ENCODE measurements around the gene SOX9. TPM values are rescaled to one million over a fixed set of nuclear protein-coding genes. Genes with fewer than 3 reads are reported as not detected.

The SOX9 gene
- total RNA-seq, 2 experiments from 2014 or later = not detected

- DNase-seq = no peak
These were observed 46.8 kb downstream of the SOX9 start for GRCh38 chr17:72167593-72167992.

GRCh38 chr17:72169823-72170222 is 49.0 kb downstream of the SOX9 start:
- POLR2A ChIA-PET = no interaction called here
- H3K27me3 Mint-ChIP-seq = no peaks in the 10 kb centered on the region
- ATAC-seq (ENCODE audit: low read depth) = no peak
- H3K27ac Mint-ChIP-seq = no peak overlapping the region
- H3K4me1 Mint-ChIP-seq = no peaks in the 10 kb centered on the region
- DNase-seq = no peak
- no peaks in the 10 kb centered on the region for H3K9me3 Mint-ChIP-seq
- H3K36me3 Mint-ChIP-seq = no peaks in the 10 kb centered on the region
- no peak overlapping the region for H3K4me3 Mint-ChIP-seq

More at GRCh38 chr17:72167593-72167992, 46.8 kb downstream of the SOX9 start:
- no peak overlapping the region for H3K4me3 Mint-ChIP-seq
- H3K27ac Mint-ChIP-seq = no peak overlapping the region
- no peaks in the 10 kb centered on the region for H3K4me1 Mint-ChIP-seq
- H3K9me3 Mint-ChIP-seq = no peaks in the 10 kb centered on the region
- POLR2A ChIA-PET = no interaction called here
- no peak for ATAC-seq (ENCODE audit: low read depth)
- no peaks in the 10 kb centered on the region for H3K27me3 Mint-ChIP-seq
- H3K36me3 Mint-ChIP-seq = no peaks in the 10 kb centered on the region

- H3K4me3 Mint-ChIP-seq = no peak overlapping the region
- H3K9me3 Mint-ChIP-seq = peaks cover 2% of the 10 kb centered on the region
- DNase-seq = no peak
- no peaks in the 10 kb centered on the region for H3K36me3 Mint-ChIP-seq
- H3K27ac Mint-ChIP-seq = no peak overlapping the region
- H3K27me3 Mint-ChIP-seq = no peaks in the 10 kb centered on the region
- no peaks in the 10 kb centered on the region for H3K4me1 Mint-ChIP-seq
- no peak for ATAC-seq (ENCODE audit: low read depth)
- POLR2A ChIA-PET = no interaction called here
These were observed 51.2 kb downstream of the SOX9 start for GRCh38 chr17:72171703-72172667.

DNA sequence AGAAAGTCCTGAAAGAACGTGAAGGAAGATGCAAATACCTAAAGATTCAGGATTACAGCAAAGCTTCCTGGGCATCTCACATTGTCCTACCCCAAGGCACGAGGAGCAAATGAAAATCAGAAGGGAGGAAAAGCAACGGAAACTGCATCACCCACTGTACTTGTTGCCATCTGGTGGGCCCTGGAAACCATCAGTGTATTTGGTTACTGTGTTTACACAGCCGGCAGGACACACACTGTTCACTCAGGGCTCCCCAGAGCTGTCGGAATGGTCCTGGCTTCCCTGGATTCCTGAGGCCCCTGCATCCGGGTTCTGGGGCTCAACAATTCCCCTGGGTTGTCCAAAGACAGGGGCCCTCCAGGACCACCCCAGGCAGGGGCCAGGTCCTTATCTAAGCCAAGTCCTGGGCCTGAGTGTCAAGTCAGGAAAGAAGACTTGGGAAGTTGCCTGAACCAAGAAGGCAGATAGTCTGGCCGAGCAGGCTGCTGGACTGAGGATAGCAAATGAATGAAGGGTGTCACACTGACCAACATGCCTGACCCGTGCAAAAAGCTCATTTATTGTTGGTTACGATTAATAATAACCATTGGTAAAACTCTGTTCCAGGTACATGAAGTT is 52.8 kb downstream of the SOX9 start:
- no peak for DNase-seq
- Mint-ChIP-seq H3K4me3 (no peak overlapping the region), H3K4me1 (no peaks in the 10 kb centered on the region)

DNA sequence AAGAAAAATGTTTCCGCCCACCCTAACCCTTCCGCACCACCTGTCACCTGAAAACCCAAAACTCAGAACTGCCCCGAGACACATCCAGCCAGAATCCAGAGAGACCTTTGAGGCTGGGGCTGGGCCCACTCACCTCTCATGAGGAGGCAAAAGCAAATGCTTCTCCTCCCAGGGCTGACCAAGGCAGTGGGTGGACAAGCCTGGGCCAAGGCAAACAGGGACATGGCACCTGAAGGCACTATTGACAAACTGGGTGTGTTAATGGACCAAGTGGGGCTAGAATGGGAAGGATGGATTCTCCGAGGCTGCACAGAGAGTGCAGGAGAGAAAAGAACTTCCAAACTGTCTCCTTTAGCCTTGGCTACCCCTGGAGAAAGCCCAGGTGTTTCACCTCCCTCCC is 54.4 kb downstream of the SOX9 start:
- DNase-seq = no peak
- Mint-ChIP-seq H3K4me1 (no peaks in the 10 kb centered on the region), H3K36me3 (no peaks in the 10 kb centered on the region), H3K9me3 (peaks cover 2% of the 10 kb centered on the region), H3K27me3 (no peaks in the 10 kb centered on the region), H3K27ac (no peak overlapping the region), H3K4me3 (no peak overlapping the region)
- POLR2A ChIA-PET = no interaction called here
- ATAC-seq (ENCODE audit: low read depth) = no peak

More for the DNA sequence above, 52.8 kb downstream of the SOX9 start:
- Mint-ChIP-seq H3K27ac (no peak overlapping the region), H3K36me3 (no peaks in the 10 kb centered on the region), H3K9me3 (peaks cover 2% of the 10 kb centered on the region), H3K27me3 (no peaks in the 10 kb centered on the region)
- ATAC-seq (ENCODE audit: low read depth) = no peak
- POLR2A ChIA-PET = no interaction called here
